ENCODE measurements around the gene GPR68.
"Not testable (repeated sequence)": the region's sequence is repeated elsewhere in the genome, so short reads cannot be mapped to it uniquely, and the experiment has no call there.

GPR68 gene

GRCh38 chr14:91252871-91253794 lies 8.6 kb upstream of the GPR68 start:
- peak; percentile 53 for DNase-seq

- DNase-seq = no peak
These were observed 6.4 kb upstream of the GPR68 start for GRCh38 chr14:91250912-91251311.

- peak; percentile 56 for DNase-seq
These were observed 5.5 kb upstream of the GPR68 start for GRCh38 chr14:91249841-91250616.

GRCh38 chr14:91246051-91246852 lies 1.7 kb upstream of the GPR68 start:
- peak; percentile 72 for DNase-seq

- not testable (repeated sequence) for DNase-seq
These were observed 1.1 kb upstream of the GPR68 start for GRCh38 chr14:91245616-91246015.

GRCh38 chr14:91245029-91245428 lies 525 bp upstream of the GPR68 start:
- peak; percentile 79 for DNase-seq

- DNase-seq = no peak
These were observed 1.4 kb downstream of the GPR68 start for GRCh38 chr14:91243074-91243471.

- DNase-seq = no peak
These were observed 1.9 kb downstream of the GPR68 start for GRCh38 chr14:91242635-91243034.

GRCh38 chr14:91241863-91242262 lies 2.6 kb downstream of the GPR68 start:
- no peak for DNase-seq

- no peak for DNase-seq
These were observed 5.8 kb downstream of the GPR68 start for GRCh38 chr14:91238661-91239060.

- DNase-seq = no peak
These were observed 6.4 kb downstream of the GPR68 start for GRCh38 chr14:91238085-91238484.

- DNase-seq = no peak
These were observed 7.3 kb downstream of the GPR68 start for GRCh38 chr14:91237219-91237618.

GRCh38 chr14:91235841-91236240 lies 8.7 kb downstream of the GPR68 start:
- DNase-seq = no peak

GRCh38 chr14:91234791-91235114 lies 9.8 kb downstream of the GPR68 start:
- no peak for DNase-seq

GRCh38 chr14:91233936-91234790 lies 10.3 kb downstream of the GPR68 start:
- no peak for DNase-seq

- no peak for DNase-seq
These were observed 11.9 kb downstream of the GPR68 start for GRCh38 chr14:91232603-91233002.

GRCh38 chr14:91232052-91232451 lies 12.5 kb downstream of the GPR68 start:
- DNase-seq = no peak

GRCh38 chr14:91231446-91231845 lies 13.1 kb downstream of the GPR68 start:
- DNase-seq = no peak

GRCh38 chr14:91230397-91231035 lies 14.0 kb downstream of the GPR68 start:
- DNase-seq = no peak

- peak; percentile 77 for DNase-seq
These were observed 14.7 kb downstream of the GPR68 start for GRCh38 chr14:91229743-91230200.

GRCh38 chr14:91229005-91229382 lies 15.5 kb downstream of the GPR68 start:
- no peak for DNase-seq
